Measurements from ENCODE around the gene SMYD2.

The SMYD2 gene

DNA sequence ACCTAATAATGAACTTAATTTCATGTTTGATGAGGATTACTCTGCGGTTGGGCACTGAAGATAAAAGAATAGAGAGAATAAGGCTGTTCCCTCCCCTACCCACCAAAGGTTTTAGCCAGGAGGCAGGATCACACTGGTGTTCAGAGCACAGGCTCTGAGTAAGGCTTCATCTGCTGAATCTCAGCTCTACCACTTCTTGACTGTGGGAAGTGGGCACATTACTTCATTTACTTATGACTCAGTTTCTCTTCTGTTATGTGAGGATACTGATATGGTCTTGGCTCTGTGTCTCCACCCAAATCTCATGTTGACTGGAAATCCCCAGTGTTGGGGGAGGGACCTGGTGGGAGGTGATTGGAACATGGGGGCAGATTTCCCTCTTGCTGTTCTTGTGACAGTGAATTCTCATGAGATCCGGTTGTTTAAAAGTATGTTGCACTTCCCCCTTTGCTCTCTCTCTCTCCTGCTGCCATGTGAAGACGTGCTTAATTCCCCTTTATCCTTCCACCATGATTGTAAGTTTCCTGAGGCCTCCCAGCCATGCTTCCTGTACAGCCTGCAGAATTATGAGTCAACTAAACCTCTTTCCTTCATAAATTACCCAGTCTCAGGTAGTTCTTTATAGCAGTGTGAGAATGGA lies 79.7 kb downstream of the SMYD2 start:
- H3K36me3 ChIP-seq, result peaks cover 28 to 71% (median 39%) of the 10 kb centered on the region in 3 donors
- intact Hi-C loops (cut with DNase I; ENCODE audit: low total_unique reads), result no loop called here
- H3K9me3 ChIP-seq, result no peaks in the 10 kb centered on the region
- TF ChIP-seq, protein P1, sequence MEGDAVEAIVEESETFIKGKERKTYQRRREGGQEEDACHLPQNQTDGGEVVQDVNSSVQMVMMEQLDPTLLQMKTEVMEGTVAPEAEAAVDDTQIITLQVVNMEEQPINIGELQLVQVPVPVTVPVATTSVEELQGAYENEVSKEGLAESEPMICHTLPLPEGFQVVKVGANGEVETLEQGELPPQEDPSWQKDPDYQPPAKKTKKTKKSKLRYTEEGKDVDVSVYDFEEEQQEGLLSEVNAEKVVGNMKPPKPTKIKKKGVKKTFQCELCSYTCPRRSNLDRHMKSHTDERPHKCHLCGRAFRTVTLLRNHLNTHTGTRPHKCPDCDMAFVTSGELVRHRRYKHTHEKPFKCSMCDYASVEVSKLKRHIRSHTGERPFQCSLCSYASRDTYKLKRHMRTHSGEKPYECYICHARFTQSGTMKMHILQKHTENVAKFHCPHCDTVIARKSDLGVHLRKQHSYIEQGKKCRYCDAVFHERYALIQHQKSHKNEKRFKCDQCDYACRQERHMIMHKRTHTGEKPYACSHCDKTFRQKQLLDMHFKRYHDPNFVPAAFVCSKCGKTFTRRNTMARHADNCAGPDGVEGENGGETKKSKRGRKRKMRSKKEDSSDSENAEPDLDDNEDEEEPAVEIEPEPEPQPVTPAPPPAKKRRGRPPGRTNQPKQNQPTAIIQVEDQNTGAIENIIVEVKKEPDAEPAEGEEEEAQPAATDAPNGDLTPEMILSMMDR (IDR thresholded peaks at IDR 0.05), result no peak
- H3K27me3 ChIP-seq, result no peaks in the 10 kb centered on the region
- no peak for DNase-seq
- H3K4me1 ChIP-seq, result peaks cover 0 to 48% (median 20%) of the 10 kb centered on the region in 4 donors
- H3K27ac ChIP-seq, result peak overlapping the region; percentile 77 to 78
- no peak overlapping the region for H3K4me3 ChIP-seq

DNA sequence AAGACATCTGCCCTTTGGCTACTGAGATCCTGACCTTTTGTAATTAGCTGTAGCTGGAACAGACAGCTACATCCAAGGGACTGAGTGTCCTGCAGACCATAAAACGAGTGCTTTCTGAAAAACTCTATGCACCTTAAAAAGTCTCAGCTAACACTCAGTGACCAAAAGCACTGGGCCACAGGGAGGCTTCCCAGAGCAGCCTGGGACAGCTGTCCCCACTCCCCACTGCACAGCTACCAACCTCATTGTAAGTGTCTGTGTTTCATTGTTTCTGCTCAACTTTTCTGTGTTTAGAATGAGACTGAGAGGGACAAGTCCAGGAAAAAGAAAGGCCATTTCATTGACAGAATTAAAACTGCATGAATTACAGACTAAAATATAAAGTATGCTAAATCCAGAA lies 80.7 kb downstream of the SMYD2 start:
- H3K4me3 ChIP-seq, result no peak overlapping the region
- H3K27me3 ChIP-seq, result no peaks in the 10 kb centered on the region
- no peak for DNase-seq
- H3K9me3 ChIP-seq, result no peaks in the 10 kb centered on the region
- H3K27ac ChIP-seq, result peak overlapping the region; percentile 77 to 78
- intact Hi-C loops (cut with DNase I; ENCODE audit: low total_unique reads), result no loop called here
- TF ChIP-seq, protein P1 (IDR thresholded peaks at IDR 0.05), result no peak
- H3K4me1 ChIP-seq, result peaks cover 0 to 48% (median 20%) of the 10 kb centered on the region in 4 donors
- peaks cover 18 to 63% (median 31%) of the 10 kb centered on the region in 3 donors for H3K36me3 ChIP-seq

DNA sequence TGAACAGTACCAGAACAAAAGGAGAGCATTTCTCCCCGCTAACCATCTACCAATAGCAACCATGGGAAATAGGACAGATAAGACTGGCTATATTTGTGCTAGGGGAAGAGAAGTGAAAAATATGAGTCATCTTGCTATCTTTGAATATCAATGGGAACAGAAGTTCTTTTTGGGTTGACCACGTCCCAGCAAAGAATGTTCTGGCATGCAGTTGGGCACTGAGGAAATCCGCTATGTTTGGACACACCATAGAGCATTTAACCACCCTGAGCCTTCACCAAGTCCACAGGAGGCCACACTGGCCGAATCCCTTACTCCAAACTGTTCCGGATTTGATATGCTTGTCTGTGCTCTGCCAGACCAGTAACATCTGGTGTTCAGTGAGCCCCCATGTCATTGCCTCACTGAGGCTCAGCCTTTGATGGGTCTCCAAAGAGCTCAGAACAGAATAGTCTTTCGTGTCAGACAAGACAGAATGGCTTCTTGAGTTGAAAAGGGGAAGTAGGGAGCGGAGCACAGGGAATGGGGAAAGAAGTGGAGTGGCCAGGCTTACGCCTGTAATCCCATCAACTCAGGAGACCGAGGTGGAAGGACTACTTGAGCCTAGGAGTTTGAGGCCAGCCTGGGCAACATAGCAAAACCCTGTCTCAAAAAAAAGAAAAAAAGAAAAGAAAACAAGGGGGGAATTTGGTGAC lies 81.4 kb downstream of the SMYD2 start:
- peak overlapping the region; percentile 77 to 78 for H3K27ac ChIP-seq
- peaks cover 11 to 59% (median 24%) of the 10 kb centered on the region in 3 donors for H3K36me3 ChIP-seq
- H3K9me3 ChIP-seq, result no peaks in the 10 kb centered on the region
- peak; percentile 70 to 85 for DNase-seq
- H3K4me1 ChIP-seq, result peaks cover 0 to 48% (median 20%) of the 10 kb centered on the region in 4 donors
- TF ChIP-seq, protein P1 (IDR thresholded peaks at IDR 0.05), result no peak
- intact Hi-C loops (cut with DNase I; ENCODE audit: low total_unique reads), result no loop called here
- no peaks in the 10 kb centered on the region for H3K27me3 ChIP-seq
- no peak overlapping the region for H3K4me3 ChIP-seq

DNA sequence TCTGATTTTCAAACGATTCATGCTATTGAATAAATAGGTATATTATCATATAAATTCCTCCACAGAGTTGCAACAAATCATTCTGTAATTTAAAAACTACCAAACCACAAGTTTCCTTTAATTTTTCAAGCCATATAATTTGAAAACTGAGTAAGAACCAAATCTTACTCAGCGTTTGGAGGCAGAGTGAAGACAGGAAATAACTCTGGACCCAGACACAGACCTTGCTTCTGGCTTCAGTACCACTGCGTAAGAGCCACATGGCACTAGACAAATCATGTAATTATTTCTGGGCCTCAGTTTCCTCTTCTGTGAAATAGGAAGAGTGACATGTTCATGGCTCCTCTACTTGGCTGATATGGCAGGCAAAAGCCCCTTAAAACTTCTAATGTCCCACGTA lies 82.4 kb downstream of the SMYD2 start:
- TF ChIP-seq, protein P1 (IDR thresholded peaks at IDR 0.05), result no peak
- no peak for DNase-seq
- Histone ChIP-seq H3K27me3 (no peaks in the 10 kb centered on the region), H3K9me3 (no peaks in the 10 kb centered on the region), H3K4me1 (peaks cover 0 to 48% (median 20%) of the 10 kb centered on the region in 4 donors), H3K4me3 (no peak overlapping the region), H3K36me3 (peaks cover under 1 to 56% (median 14%) of the 10 kb centered on the region in 3 donors), H3K27ac (peak overlapping the region; percentile 17 to 78)
- intact Hi-C loops (cut with DNase I; ENCODE audit: low total_unique reads), result no loop called here

DNA sequence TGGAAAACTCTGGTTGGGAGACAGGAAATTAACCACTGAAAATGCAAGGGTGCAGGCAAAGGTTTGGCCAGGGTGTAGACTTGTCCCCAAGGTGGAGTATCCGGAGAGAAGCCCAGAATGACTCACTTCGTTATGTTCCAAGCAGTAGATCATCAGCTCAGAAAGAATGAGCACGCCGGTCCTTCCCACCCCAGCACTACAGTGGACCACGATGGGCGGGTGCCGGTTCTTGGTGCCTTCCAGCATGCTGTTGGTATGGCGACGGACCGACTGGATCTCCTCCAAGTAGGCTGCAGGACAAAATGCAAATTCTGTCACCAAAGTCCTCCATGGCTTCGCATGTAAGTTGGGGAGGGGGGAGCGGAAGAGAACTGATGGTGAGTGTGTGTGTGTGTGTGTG lies 83.4 kb downstream of the SMYD2 start:
- Histone ChIP-seq H3K4me1 (peaks cover 0 to 48% (median 20%) of the 10 kb centered on the region in 4 donors), H3K36me3 (peaks cover 4 to 56% (median 24%) of the 10 kb centered on the region in 3 donors), H3K27me3 (no peaks in the 10 kb centered on the region), H3K27ac (no peak overlapping the region), H3K4me3 (no peak overlapping the region), H3K9me3 (no peaks in the 10 kb centered on the region)
- peak; percentile 43 to 78 for DNase-seq
- intact Hi-C loops (cut with DNase I; ENCODE audit: low total_unique reads), result no loop called here
- TF ChIP-seq, protein P1 (IDR thresholded peaks at IDR 0.05), result no peak
